HG03439 (cell line): ENCODE results near the gene SIX1.

Experiments used
- ATAC-seq: cut with Tn5 transposase; IDR thresholded peaks from one replicate; pipeline ENCODE4 v1.9.1; 2021; ENCODE audit warnings: mild to moderate bottlenecking, moderate library complexity; ENCODE audit not compliant: unreplicated experiment

The SIX1 gene

GRCh38 chr14:60655898-60656685 lies 6.8 kb upstream of the SIX1 start:
- ATAC-seq = no peak

- no peak for ATAC-seq
These were observed 6.0 kb upstream of the SIX1 start for GRCh38 chr14:60655119-60655897.

- no peak for ATAC-seq
These were observed 5.1 kb upstream of the SIX1 start for GRCh38 chr14:60654334-60654821.

GRCh38 chr14:60653701-60654161 lies 4.5 kb upstream of the SIX1 start:
- no peak for ATAC-seq

GRCh38 chr14:60652674-60653651 lies 3.7 kb upstream of the SIX1 start:
- ATAC-seq = no peak

- ATAC-seq = no peak
These were observed 2.8 kb upstream of the SIX1 start for GRCh38 chr14:60651796-60652673.

- no peak for ATAC-seq
These were observed 2.0 kb upstream of the SIX1 start for GRCh38 chr14:60651086-60651795.

GRCh38 chr14:60650373-60650961 lies 1.2 kb upstream of the SIX1 start:
- ATAC-seq = no peak

GRCh38 chr14:60649875-60650372 lies 647 bp upstream of the SIX1 start:
- no peak for ATAC-seq

- no peak for ATAC-seq
These were observed 886 bp downstream of the SIX1 start for GRCh38 chr14:60648249-60648933.

- no peak for ATAC-seq
These were observed 1.4 kb downstream of the SIX1 start for GRCh38 chr14:60647837-60648248.

GRCh38 chr14:60647081-60647836 lies 2.0 kb downstream of the SIX1 start:
- no peak for ATAC-seq

- ATAC-seq = no peak
These were observed 3.0 kb downstream of the SIX1 start for GRCh38 chr14:60646226-60646818.

- ATAC-seq = no peak
These were observed 4.0 kb downstream of the SIX1 start for GRCh38 chr14:60645126-60645741.

GRCh38 chr14:60644666-60645065 lies 4.6 kb downstream of the SIX1 start:
- no peak for ATAC-seq
